T-helper 9 cell (primary cell): ENCODE results near the gene ATAD3B.
"Not testable (repeated sequence)": the region's sequence is repeated elsewhere in the genome, so short reads cannot be mapped to it uniquely, and the experiment has no call there.

Experiments
- DNase-seq: peaks from one replicate; pipeline ENCODE4 v3.0.0-alpha.2; 2020
- total RNA-seq, 2 donors: gene quantifications; one replicate each; lab custom pipeline; 2026; lab: John Stamatoyannopoulos, UW

Gene ATAD3B
- 71.6 to 77.7 reads per million in 2 donors for total RNA-seq

GRCh38 chr1:1471389-1472052, at the start of gene ATAD3B:
Gene ATAD3B, plus strand, starts transcription at chr1:1471765. Its CDS starts 120 bp downstream, at chr1:1471885.
- DNase-seq, result peak; percentile 86

DNA sequence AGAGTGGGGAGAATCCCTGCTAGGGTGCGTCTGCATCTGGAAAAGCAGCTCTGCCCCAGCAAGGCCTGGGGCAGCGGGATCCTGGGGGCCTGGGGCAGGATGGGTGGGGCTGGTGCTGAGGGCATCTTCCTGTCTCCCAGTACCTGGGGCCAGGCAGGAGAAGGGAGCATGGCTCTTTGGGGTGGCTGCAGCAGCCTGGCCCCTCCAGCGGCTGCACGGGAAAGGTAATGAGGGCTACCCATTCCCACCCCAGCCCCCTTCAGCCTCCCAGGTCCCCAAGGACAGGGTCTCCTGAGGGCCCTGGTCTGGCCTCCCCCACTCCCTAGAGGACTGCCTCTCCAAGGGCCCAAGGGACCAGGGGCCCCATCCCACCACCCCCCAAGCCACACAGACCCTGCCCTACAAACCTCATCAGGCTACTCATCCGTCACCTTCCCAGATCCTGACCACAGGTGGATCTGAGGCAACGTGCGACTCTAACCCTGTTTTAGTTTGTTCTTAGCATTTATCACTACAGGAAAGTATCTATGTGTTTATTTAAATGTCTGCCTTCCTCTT, 49.6 kb upstream of the ATAD3B start:
- DNase-seq, result no peak

- no peak for DNase-seq
These were observed 48.9 kb upstream of the ATAD3B start for GRCh38 chr1:1422465-1423244.

GRCh38 chr1:1423245-1423597, 48.3 kb upstream of the ATAD3B start:
- no peak for DNase-seq

DNA sequence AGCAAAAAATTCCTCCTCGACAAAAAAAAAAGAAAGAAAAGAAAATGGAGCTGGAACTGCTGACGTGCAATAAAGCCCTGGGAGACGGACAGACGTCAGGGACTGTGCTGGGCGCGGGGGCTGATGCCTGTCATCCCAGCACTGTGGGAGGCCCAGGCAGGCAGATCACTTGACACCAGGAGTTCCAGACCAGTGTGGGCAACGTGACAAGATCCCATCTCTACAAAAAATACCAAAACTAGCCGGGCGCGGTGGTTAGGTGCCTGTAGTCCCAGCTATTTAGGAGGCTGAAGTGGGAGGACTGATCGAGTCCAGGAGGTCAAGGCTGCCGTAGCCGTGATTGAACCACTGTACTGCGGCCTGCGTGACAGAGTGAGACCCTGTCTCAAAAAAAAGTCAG, 46.9 kb upstream of the ATAD3B start:
- no peak for DNase-seq

GRCh38 chr1:1425426-1425752, 46.2 kb upstream of the ATAD3B start:
- DNase-seq, result no peak

DNA sequence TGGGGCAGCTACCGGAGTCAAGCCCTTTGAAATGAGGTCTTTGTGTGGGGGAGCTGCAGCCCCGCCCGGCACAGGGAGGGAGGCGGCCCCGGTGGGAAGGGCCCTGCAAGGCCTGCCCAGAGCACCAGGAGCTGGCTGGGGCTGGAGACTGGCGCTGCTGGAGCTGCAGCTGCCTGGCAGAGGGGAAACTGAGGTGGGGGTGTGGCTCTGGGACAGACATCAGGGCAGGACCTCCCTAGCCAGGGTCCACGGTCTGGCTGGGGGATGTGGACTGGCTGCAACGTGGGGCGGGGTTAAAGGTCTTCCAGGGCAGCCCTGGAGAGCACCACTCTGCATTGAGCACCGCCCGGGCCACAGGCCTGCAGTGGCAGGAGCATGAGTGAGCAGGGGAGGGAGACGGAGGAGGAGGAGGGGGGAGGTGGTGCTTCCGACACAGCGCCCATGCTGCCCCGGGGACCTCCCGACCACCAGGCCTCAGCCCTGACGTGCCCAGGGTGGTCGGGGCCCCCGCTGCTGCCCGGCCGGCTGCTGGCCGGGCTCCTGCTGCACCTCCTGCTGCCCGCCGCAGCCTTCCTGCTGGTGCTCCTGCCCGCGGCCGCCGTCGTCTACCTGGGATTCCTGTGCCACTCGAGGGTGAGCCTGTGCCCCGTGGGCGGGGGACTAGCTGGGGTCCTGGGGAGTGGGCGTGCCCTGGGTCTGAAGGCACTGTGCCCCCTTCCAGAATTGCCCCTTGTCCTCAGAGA, 45.6 kb upstream of the ATAD3B start:
- no peak for DNase-seq

DNA sequence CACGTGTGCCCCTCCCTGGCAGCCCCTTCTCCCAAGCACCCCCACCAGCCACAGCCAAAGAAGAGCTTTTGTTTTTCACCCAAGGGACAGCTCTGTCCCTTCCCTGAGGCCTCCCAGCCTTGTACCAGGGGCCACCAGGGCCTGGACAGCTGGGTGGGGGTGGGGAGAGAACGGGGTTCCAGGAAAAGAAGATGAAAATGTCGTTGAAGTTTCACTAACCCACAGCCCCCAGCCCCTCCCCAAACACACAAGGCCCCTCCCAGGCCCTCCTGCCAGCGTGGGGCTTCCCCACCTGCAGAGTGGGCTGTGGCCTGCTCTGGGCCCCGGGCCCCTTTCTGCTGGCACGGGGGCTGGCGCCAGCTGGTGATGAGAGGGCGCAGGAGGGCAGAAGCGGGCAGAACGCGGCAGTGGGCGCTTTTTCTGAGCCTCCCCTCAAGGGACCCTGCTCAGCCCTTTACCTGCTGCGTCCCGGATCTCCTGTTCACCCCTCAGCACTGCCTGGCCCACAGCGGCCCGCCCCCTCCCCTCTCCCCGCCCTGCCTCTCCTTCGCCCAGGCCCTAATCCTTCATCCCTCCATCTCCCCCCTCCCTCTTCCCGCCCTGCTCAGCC, 45.0 kb upstream of the ATAD3B start:
- DNase-seq, result no peak

GRCh38 chr1:1427106-1427819, 44.3 kb upstream of the ATAD3B start:
- DNase-seq, result no peak

- DNase-seq, result no peak
These were observed 43.8 kb upstream of the ATAD3B start for GRCh38 chr1:1427820-1428148.

- DNase-seq, result no peak
These were observed 43.4 kb upstream of the ATAD3B start for GRCh38 chr1:1428174-1428573.

GRCh38 chr1:1428967-1429366, 42.6 kb upstream of the ATAD3B start:
- not testable (repeated sequence) for DNase-seq

DNA sequence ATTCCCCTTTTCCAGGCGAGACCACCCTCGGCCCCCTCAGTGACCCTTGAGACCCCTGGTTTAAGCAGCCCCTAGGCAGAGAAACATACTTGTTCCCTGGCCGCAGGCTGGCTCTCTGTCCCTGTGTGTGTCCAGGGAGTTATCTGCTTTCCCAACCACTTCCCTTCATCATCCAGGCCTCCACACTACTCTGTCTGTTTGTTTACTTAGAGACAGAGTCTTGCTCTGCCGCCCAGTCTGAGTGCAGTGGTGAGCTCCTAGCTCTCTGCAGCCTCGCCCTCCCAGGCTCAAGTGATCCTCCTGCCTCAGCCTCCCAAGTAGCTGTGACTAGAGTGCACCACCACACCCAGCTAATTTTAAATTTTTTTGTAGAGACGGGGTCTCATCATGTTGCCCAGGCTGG, 41.9 kb upstream of the ATAD3B start:
- DNase-seq, result no peak

DNA sequence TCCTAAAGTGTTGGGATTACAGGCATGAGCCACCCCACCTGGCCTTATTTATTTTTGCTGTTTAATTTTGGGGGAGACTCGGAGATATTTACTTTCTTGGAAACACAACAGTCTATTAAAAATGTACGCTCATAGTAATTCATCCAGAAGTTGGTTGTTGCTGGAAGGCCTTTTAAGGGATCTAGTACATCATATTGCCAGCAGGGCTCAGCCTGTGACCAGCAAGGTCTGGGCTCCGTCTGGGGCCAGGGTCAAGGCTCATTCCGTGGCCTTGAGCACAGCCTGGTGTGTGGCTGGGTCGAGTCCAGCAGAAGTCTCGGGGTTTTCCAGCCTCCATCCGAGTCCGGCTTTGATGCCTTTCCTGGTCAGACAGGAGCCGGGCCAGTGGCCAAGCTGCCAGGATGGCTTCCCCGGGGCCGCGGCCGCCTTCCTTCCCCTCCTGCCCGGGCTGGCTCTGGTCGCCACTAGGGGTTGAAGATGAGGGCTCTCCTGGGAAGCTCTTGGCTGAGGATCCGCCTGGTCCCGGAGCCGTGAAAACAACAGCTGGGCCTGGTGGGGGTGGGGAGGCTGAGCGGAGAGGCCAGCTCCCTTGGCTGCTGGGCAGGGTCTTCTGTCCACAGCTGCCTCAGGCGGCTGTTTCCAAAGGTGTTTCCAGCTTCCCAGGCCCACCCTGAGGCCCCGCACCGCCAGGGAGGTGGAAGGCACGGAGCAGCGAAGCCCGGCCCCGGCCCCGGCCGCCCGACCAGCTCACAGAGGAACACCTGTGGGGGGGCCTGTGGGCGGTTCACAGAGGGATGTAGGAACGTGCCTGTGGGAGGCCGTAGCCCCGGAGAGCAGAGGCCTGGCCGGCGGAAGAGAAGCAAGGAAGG, 41.2 kb upstream of the ATAD3B start:
- DNase-seq, result no peak

GRCh38 chr1:1430992-1431844, 40.3 kb upstream of the ATAD3B start:
- DNase-seq, result no peak

GRCh38 chr1:1431845-1432273, 39.7 kb upstream of the ATAD3B start:
- DNase-seq, result no peak

DNA sequence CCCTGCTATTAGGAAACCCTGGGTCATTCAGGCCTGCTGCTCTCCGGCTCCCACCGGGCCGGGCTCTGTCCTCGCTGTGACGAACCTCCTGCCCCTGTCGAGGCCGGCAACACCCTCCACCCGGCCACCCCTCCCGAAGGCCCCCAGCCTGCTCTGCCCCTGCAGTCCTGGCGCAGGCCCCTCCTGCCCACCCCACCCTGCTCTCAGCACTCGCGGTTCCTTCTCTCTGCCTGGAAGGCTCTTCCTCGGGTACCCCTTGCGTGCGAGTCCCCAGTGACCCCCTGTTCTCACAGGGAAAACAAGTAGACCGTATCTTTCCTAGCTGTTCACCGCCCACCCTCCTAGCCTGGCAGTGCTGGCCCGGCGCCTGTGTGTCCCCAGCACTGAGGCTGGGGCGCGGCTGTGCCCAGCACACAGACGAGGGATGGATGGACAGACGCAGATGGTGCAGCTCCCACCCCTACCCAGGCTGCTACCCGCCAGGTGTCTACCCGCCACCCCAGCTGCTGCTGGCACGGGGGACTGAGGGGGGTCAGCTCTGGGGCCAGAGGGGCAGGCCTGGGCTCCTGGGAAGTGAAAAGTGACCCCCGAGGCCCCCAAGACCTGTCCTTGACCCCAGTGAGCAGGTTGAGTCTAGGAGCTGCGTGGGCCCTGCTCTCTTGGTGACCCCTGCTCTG, 39.2 kb upstream of the ATAD3B start:
- DNase-seq, result no peak

GRCh38 chr1:1432951-1433803, 38.4 kb upstream of the ATAD3B start:
- DNase-seq, result no peak

DNA sequence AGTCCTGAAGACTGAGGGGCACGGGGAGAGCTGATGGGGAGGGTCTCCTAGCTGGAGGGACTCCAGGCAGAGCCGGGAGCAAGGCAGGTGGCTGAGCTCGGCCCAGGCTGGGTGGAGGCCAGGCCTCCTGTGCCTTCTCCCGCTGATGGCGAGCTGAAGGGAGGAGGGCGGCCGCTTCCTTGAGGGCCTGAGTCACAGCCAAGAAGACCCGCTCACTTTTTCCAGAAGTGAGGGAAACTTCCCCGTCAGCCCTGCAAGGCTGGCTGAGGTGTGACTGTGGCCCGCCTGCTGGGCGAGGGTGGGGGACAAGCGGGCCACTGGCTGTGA, 37.8 kb upstream of the ATAD3B start:
- no peak for DNase-seq
